Osteocyte (in vitro differentiated cells): ENCODE data around the gene ZNRD2. TPM values are rescaled to one million over a fixed set of nuclear protein-coding genes. Genes with fewer than 3 reads are reported as not detected.
A peak's percentile ranks its signal among the peaks of the same experiment; 100 is the strongest.

Experiments used
- DNase-seq: peaks from one replicate; pipeline ENCODE4 v3.0.0; 2021; ENCODE audit warnings: mixed read lengths; ENCODE audit not compliant: unreplicated experiment; ENCODE audit errors: extremely low spot score
- H3K27ac Mint-ChIP-seq: one replicate; pipeline ENCODE4 v1.8.0; 2021; ENCODE audit warnings: mild to moderate bottlenecking, mixed read lengths; ENCODE audit not compliant: unreplicated experiment
- H3K27me3 Mint-ChIP-seq: one replicate; pipeline ENCODE4 v1.8.0; 2021; ENCODE audit warnings: mixed read lengths; ENCODE audit not compliant: unreplicated experiment
- H3K36me3 Mint-ChIP-seq: one replicate; pipeline ENCODE4 v1.8.0; 2021; ENCODE audit warnings: mixed read lengths; ENCODE audit not compliant: unreplicated experiment
- H3K4me1 Mint-ChIP-seq: one replicate; pipeline ENCODE4 v1.8.0; 2021; ENCODE audit warnings: mixed read lengths; ENCODE audit not compliant: unreplicated experiment
- H3K4me3 Mint-ChIP-seq: one replicate; pipeline ENCODE4 v1.8.0; 2021; ENCODE audit warnings: mild to moderate bottlenecking, moderate library complexity, mixed read lengths; ENCODE audit not compliant: unreplicated experiment
- H3K9me3 Mint-ChIP-seq: one replicate; pipeline ENCODE4 v1.8.0; 2021; ENCODE audit warnings: mixed read lengths; ENCODE audit not compliant: unreplicated experiment
- CTCF ChIP-seq: fragments of 200-600 bp; sonication (generic); IDR thresholded peaks from 2 replicates; pipeline ENCODE4 v1.5.0; 2021; ENCODE audit warnings: antibody characterized with exemption, mild to moderate bottlenecking, moderate library complexity
- total RNA-seq: library from RNA; stranded (reverse); gene quantifications from 2 replicates; pipeline ENCODE4 v1.2.1, GENCODE V29; 2021

Gene ZNRD2
- total RNA-seq, 1 donor from 2014 or later, result 31.3 TPM

GRCh38 chr11:65540290-65541092, 29.8 kb upstream of the ZNRD2 start:
- Mint-ChIP-seq H3K36me3 (peaks cover 22% of the 10 kb centered on the region), H3K27me3 (no peaks in the 10 kb centered on the region), H3K9me3 (no peaks in the 10 kb centered on the region), H3K4me3 (peak overlapping the region; percentile 71), H3K4me1 (peaks cover 18% of the 10 kb centered on the region), H3K27ac (peak overlapping the region; percentile 63)
- DNase-seq, result peak; percentile 97
- TF ChIP-seq CTCF, result peak; percentile 96

DNA sequence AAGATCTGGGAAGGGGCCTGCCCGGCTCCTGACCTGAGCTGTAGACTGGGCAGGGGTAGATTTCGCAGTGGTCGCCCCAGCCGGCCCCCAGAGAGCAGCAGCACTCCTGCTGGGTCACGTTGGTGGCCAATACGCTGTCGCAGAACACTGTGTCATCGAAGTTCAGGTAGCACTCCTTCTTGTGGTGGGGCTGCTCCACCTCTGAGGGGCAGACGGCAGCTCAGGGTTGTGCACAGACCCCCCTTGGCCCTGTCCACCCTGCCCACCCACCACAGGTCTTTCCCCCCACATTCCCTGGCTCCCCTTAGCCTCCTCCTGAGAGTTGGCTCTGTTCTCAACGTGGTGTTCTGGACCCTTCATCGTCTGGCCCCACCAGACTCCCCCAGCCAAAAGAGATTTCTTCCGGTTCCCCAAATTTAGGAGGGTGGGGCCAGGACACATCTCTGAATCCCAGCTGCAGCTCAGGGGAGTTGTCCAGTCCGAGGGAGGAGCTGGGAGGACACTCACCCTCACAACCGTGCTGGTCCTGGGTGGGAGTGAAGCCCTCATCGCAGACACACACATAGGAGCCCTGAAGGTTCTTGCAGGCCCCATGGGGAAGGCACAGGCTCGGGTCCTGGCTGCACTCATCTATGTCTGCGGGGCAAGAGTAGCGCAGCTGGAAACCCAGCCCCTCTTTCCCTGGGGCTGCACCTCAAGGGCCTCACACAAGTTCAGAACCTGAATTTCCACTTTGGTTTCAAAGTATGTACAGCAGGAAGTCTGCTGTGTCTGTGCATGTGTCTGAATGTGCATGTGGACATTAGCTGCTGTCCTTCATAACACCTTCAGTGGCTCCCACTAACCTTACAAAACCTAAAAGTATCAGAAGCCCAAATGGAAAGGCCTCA, 28.9 kb upstream of the ZNRD2 start:
- no peak for DNase-seq
- Mint-ChIP-seq H3K27me3 (no peaks in the 10 kb centered on the region), H3K9me3 (no peaks in the 10 kb centered on the region), H3K27ac (peak overlapping the region; percentile 78), H3K36me3 (peaks cover 28% of the 10 kb centered on the region), H3K4me1 (peaks cover 20% of the 10 kb centered on the region), H3K4me3 (peak overlapping the region; percentile 71)
- TF ChIP-seq CTCF, result no peak

GRCh38 chr11:65542738-65543390, 27.4 kb upstream of the ZNRD2 start:
- no peak overlapping the region for H3K4me3 Mint-ChIP-seq
- H3K27me3 Mint-ChIP-seq, result no peaks in the 10 kb centered on the region
- TF ChIP-seq CTCF, result no peak
- peaks cover 25% of the 10 kb centered on the region for H3K36me3 Mint-ChIP-seq
- peaks cover 19% of the 10 kb centered on the region for H3K4me1 Mint-ChIP-seq
- no peak overlapping the region for H3K27ac Mint-ChIP-seq
- H3K9me3 Mint-ChIP-seq, result no peaks in the 10 kb centered on the region
- DNase-seq, result no peak

- H3K36me3 Mint-ChIP-seq, result peaks cover 46% of the 10 kb centered on the region
- peaks cover 16% of the 10 kb centered on the region for H3K4me1 Mint-ChIP-seq
- no peak for TF ChIP-seq CTCF
- no peak for DNase-seq
- H3K9me3 Mint-ChIP-seq, result no peaks in the 10 kb centered on the region
- H3K27ac Mint-ChIP-seq, result no peak overlapping the region
- no peaks in the 10 kb centered on the region for H3K27me3 Mint-ChIP-seq
- H3K4me3 Mint-ChIP-seq, result no peak overlapping the region
These were observed 24.4 kb upstream of the ZNRD2 start for GRCh38 chr11:65545853-65546216.
